HepG2 (cell line): ENCODE data around the gene KCNJ14. TPM values are rescaled to one million over a fixed set of nuclear protein-coding genes. Genes with fewer than 3 reads are reported as not detected.

Source experiments
- CCDC6 ChIP-seq: sonication (generic); formaldehyde crosslinking; IDR thresholded peaks from 2 replicates; pipeline ENCODE4 v1.8.1; 2022; ENCODE audit warnings: mild to moderate bottlenecking, missing genetic modification reagents, moderate library complexity
- NBN ChIP-seq: fragments of 450-650 bp; conservative IDR thresholded peaks from 2 replicates; pipeline ENCODE4 v1.6.1; 2017
- NR2C2 ChIP-seq: sonication (generic); formaldehyde crosslinking; IDR thresholded peaks from 2 replicates; pipeline ENCODE4 v1.4.0; 2020; ENCODE audit warnings: missing genetic modification reagents, mild to moderate bottlenecking, moderate library complexity, borderline replicate concordance
- SIX4 ChIP-seq: sonication (generic); formaldehyde crosslinking; IDR thresholded peaks from 2 replicates; pipeline ENCODE4 v1.4.0; 2020; ENCODE audit warnings: missing genetic modification reagents
- SOX6 ChIP-seq, 2 experiments: fragments of 450-650 bp in 1 of 2; sonication (generic) in 1 of 2; formaldehyde crosslinking in 1 of 2; IDR thresholded peaks; 2 replicates each; pipeline versions ENCODE4 v1.4.0 to v1.6.1; 2017 to 2020; ENCODE audit warnings: antibody characterized with exemption in 1 of 2, mild to moderate bottlenecking in 1 of 2, missing genetic modification reagents in 1 of 2
- SP4 ChIP-seq: sonication (generic); formaldehyde crosslinking; IDR thresholded peaks from 2 replicates; pipeline ENCODE4 v1.8.1; 2023; ENCODE audit warnings: mild to moderate bottlenecking, missing genetic modification reagents
- TAF15 ChIP-seq: fragments of 200-400 bp; formaldehyde crosslinking; IDR thresholded peaks from one replicate; pipeline ENCODE4 v1.6.1; 2018; ENCODE audit warnings: mild to moderate bottlenecking, low read depth, low read length; ENCODE audit not compliant: poor library complexity, severe bottlenecking
- TBL1XR1 ChIP-seq: fragments of 150-350 bp; IDR thresholded peaks from 2 replicates; pipeline ENCODE4 v1.6.1; 2014; ENCODE audit warnings: borderline replicate concordance, low read length; ENCODE audit not compliant: partially characterized antibody
- ZNF335 ChIP-seq: sonication (generic); formaldehyde crosslinking; IDR thresholded peaks from 2 replicates; pipeline ENCODE4 v1.4.0; 2020; ENCODE audit warnings: missing genetic modification reagents
- ZNF598 ChIP-seq: sonication (generic); formaldehyde crosslinking; IDR thresholded peaks from 2 replicates; pipeline ENCODE4 v1.5.1; 2020; ENCODE audit warnings: mild to moderate bottlenecking, missing genetic modification reagents, borderline replicate concordance
- ZNF720 ChIP-seq: sonication (generic); formaldehyde crosslinking; IDR thresholded peaks from 2 replicates; pipeline ENCODE4 v1.4.0; 2020; ENCODE audit warnings: missing genetic modification reagents
- ZSCAN31 ChIP-seq: sonication (generic); formaldehyde crosslinking; IDR thresholded peaks from 2 replicates; pipeline ENCODE4 v1.5.0; 2020; ENCODE audit warnings: low read depth, mild to moderate bottlenecking, missing genetic modification reagents
- polyA plus RNA-seq, 8 experiments: library from polyadenylated mRNA; depleted of rRNA in 3 of 8; stranded (reverse) in 7 of 8; unstranded in 1 of 8; fragments of >200 nt; fragmentation: Illumina TruSeq in 4 of 8; extraction: Trizol in 4 of 8; gene quantifications; 2 replicates each; pipeline versions ENCODE4 v1.2.1 to v1.2.3, GENCODE V29; 2011 to 2016; ENCODE audit warnings: low read depth in 4 of 8, missing spikeins in 1 of 8, mixed read lengths in 1 of 8; ENCODE audit not compliant: insufficient read depth in 1 of 8
- total RNA-seq, 5 experiments: library from RNA; depleted of rRNA; stranded (reverse); fragments of >200 nt; fragmentation: Illumina TruSeq; extraction: Trizol; gene quantifications; 2 replicates each; pipeline ENCODE4 v1.2.3, GENCODE V29; 2016; ENCODE audit warnings: low read depth in 1 of 5
- TF ChIP-seq, protein P1 (sequence below): sonication (generic); formaldehyde crosslinking; IDR thresholded peaks from 2 replicates; pipeline ENCODE4 v1.4.0; 2020; ENCODE audit warnings: missing genetic modification reagents, borderline replicate concordance
- TF ChIP-seq, protein P2 (sequence below): sonication (generic); formaldehyde crosslinking; IDR thresholded peaks from 2 replicates; pipeline ENCODE4 v1.5.1; 2020; ENCODE audit warnings: mild to moderate bottlenecking, missing genetic modification reagents, borderline replicate concordance
- TF ChIP-seq, protein P3 (sequence below): sonication (generic); formaldehyde crosslinking; IDR thresholded peaks from 2 replicates; pipeline ENCODE4 v1.5.0; 2020; ENCODE audit warnings: missing genetic modification reagents
- TF ChIP-seq, protein P4 (sequence below): sonication (generic); formaldehyde crosslinking; IDR thresholded peaks from 2 replicates; pipeline ENCODE4 v1.4.0; 2020; ENCODE audit warnings: missing genetic modification reagents
- TF ChIP-seq, protein P5 (sequence below): sonication (generic); formaldehyde crosslinking; IDR thresholded peaks from 2 replicates; pipeline ENCODE4 v1.4.0; 2020; ENCODE audit warnings: mild to moderate bottlenecking, missing genetic modification reagents, borderline replicate concordance

KCNJ14 gene
- total and polyA plus RNA-seq, 2 of the 13 experiments (the other 11 are each of a cell fraction or from before 2014, with no cell fraction given): 0.20 to 0.51 TPM

DNA sequence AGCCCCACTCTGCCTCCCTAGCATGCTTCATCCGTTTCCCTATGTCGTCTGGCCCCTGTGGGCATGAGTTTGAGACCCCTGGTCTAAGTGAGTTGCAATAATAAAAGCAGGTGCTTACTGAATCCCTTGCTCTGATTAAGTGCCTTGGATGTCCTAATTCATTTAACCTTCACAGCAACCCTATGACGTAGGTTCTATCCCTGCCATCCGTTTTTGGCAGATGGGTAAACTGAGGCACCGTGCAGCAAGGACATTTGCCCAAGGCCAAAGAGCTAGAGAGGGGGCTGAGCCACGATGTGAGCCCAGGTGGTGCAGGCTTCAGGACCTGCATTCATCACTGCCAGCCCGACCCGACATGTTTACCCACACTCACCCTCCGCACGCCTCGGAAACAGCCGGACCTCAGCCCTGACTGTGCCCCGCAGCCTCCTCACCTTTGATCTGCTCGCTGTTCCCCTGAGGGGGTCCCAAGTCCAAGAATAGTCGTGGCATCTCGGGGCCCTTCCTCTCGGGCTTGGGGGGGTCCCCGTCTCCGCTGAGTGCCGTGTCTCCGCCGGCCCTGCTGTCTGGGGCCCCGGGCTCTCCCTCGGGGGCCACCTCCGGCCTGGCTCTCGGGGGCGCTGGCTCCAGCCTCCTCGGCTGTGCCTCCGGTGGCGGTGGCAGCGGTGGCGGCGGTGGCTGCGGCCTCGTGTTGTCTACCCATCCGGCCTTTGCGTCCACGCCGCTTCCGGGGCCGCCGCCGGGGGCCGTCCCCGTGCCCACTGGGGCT lies 41.8 kb downstream of the KCNJ14 start (continued):
- TF ChIP-seq, protein P1, sequence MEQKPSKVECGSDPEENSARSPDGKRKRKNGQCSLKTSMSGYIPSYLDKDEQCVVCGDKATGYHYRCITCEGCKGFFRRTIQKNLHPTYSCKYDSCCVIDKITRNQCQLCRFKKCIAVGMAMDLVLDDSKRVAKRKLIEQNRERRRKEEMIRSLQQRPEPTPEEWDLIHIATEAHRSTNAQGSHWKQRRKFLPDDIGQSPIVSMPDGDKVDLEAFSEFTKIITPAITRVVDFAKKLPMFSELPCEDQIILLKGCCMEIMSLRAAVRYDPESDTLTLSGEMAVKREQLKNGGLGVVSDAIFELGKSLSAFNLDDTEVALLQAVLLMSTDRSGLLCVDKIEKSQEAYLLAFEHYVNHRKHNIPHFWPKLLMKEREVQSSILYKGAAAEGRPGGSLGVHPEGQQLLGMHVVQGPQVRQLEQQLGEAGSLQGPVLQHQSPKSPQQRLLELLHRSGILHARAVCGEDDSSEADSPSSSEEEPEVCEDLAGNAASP (CRISPR knock-in tag): no peak
- TF ChIP-seq, protein P2, sequence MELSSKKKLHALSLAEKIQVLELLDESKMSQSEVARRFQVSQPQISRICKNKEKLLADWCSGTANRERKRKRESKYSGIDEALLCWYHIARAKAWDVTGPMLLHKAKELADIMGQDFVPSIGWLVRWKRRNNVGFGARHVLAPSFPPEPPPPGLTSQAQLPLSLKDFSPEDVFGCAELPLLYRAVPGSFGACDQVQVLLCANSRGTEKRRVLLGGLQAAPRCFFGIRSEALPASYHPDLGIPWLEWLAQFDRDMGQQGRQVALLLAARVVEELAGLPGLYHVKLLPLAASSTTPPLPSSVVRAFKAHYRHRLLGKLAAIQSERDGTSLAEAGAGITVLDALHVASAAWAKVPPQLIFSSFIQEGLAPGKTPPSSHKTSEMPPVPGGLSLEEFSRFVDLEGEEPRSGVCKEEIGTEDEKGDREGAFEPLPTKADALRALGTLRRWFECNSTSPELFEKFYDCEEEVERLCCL (CRISPR knock-in tag): no peak
- TF ChIP-seq TAF15 (no peak), SIX4 (CRISPR knock-in tag) (no peak), NBN (no peak), CCDC6 (CRISPR knock-in tag) (no peak), NR2C2 (0 out of 2 replicates have a peak, but pooled peaks have one; percentile 32), SOX6 (IDR thresholded peaks at IDR 0.05) (no peak), SOX6 (CRISPR knock-in tag; IDR thresholded peaks at IDR 0.05) (peak; percentile 23; the same call in 1 of the 2 replicates), ZNF720 (CRISPR knock-in tag) (no peak), TBL1XR1 (no peak), ZNF335 (CRISPR knock-in tag) (no peak), ZNF598 (CRISPR knock-in tag) (no peak), SP4 (CRISPR knock-in tag) (no peak), ZSCAN31 (CRISPR knock-in tag) (peak; percentile 67; the same call in 1 of the 2 replicates)
- TF ChIP-seq, protein P3, sequence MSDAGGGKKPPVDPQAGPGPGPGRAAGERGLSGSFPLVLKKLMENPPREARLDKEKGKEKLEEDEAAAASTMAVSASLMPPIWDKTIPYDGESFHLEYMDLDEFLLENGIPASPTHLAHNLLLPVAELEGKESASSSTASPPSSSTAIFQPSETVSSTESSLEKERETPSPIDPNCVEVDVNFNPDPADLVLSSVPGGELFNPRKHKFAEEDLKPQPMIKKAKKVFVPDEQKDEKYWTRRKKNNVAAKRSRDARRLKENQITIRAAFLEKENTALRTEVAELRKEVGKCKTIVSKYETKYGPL (CRISPR knock-in tag): no peak
- TF ChIP-seq, protein P4, sequence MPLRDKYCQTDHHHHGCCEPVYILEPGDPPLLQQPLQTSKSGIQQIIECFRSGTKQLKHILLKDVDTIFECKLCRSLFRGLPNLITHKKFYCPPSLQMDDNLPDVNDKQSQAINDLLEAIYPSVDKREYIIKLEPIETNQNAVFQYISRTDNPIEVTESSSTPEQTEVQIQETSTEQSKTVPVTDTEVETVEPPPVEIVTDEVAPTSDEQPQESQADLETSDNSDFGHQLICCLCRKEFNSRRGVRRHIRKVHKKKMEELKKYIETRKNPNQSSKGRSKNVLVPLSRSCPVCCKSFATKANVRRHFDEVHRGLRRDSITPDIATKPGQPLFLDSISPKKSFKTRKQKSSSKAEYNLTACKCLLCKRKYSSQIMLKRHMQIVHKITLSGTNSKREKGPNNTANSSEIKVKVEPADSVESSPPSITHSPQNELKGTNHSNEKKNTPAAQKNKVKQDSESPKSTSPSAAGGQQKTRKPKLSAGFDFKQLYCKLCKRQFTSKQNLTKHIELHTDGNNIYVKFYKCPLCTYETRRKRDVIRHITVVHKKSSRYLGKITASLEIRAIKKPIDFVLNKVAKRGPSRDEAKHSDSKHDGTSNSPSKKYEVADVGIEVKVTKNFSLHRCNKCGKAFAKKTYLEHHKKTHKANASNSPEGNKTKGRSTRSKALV (CRISPR knock-in tag): no peak
- TF ChIP-seq, protein P5, sequence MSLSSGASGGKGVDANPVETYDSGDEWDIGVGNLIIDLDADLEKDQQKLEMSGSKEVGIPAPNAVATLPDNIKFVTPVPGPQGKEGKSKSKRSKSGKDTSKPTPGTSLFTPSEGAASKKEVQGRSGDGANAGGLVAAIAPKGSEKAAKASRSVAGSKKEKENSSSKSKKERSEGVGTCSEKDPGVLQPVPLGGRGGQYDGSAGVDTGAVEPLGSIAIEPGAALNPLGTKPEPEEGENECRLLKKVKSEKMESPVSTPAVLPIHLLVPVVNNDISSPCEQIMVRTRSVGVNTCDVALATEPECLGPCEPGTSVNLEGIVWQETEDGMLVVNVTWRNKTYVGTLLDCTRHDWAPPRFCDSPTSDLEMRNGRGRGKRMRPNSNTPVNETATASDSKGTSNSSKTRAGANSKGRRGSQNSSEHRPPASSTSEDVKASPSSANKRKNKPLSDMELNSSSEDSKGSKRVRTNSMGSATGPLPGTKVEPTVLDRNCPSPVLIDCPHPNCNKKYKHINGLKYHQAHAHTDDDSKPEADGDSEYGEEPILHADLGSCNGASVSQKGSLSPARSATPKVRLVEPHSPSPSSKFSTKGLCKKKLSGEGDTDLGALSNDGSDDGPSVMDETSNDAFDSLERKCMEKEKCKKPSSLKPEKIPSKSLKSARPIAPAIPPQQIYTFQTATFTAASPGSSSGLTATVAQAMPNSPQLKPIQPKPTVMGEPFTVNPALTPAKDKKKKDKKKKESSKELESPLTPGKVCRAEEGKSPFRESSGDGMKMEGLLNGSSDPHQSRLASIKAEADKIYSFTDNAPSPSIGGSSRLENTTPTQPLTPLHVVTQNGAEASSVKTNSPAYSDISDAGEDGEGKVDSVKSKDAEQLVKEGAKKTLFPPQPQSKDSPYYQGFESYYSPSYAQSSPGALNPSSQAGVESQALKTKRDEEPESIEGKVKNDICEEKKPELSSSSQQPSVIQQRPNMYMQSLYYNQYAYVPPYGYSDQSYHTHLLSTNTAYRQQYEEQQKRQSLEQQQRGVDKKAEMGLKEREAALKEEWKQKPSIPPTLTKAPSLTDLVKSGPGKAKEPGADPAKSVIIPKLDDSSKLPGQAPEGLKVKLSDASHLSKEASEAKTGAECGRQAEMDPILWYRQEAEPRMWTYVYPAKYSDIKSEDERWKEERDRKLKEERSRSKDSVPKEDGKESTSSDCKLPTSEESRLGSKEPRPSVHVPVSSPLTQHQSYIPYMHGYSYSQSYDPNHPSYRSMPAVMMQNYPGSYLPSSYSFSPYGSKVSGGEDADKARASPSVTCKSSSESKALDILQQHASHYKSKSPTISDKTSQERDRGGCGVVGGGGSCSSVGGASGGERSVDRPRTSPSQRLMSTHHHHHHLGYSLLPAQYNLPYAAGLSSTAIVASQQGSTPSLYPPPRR (CRISPR knock-in tag): peak; percentile 40; the same call in 1 of the 2 replicates
